Fibroblast of skin of scalp (primary cell): ENCODE data around the gene STAG2.

Experiments used
- DNase-seq: peaks from one replicate; pipeline ENCODE4 v3.0.0-alpha.2; 2013

Gene STAG2

GRCh38 chrX:123975180-123975579 is 13.7 kb downstream of the STAG2 start:
- DNase-seq = peak; percentile 62

GRCh38 chrX:123976706-123977316 is 15.3 kb downstream of the STAG2 start:
- peak; percentile 53 for DNase-seq

GRCh38 chrX:123983240-123983639 is 21.7 kb downstream of the STAG2 start:
- no peak for DNase-seq

GRCh38 chrX:123986377-123986776 is 24.9 kb downstream of the STAG2 start:
- no peak for DNase-seq

GRCh38 chrX:123988423-123989111 is 27.1 kb downstream of the STAG2 start:
- no peak for DNase-seq

- no peak for DNase-seq
These were observed 27.7 kb downstream of the STAG2 start for GRCh38 chrX:123989235-123989634.

GRCh38 chrX:123990169-123990568 is 28.7 kb downstream of the STAG2 start:
- DNase-seq = no peak

- peak; percentile 11 for DNase-seq
These were observed 29.1 kb downstream of the STAG2 start for GRCh38 chrX:123990602-123991001.

GRCh38 chrX:123993326-123993725 is 31.8 kb downstream of the STAG2 start:
- DNase-seq = peak; percentile 66

- DNase-seq = no peak
These were observed 32.6 kb downstream of the STAG2 start for GRCh38 chrX:123993904-123994635.

- DNase-seq = no peak
These were observed 33.2 kb downstream of the STAG2 start for GRCh38 chrX:123994730-123995129.

- no peak for DNase-seq
These were observed 40.1 kb downstream of the STAG2 start for GRCh38 chrX:124001581-124001980.

- DNase-seq = no peak
These were observed 43.7 kb downstream of the STAG2 start for GRCh38 chrX:124005228-124005627.

GRCh38 chrX:124010157-124010556 is 48.7 kb downstream of the STAG2 start:
- no peak for DNase-seq

GRCh38 chrX:124010566-124010965 is 49.1 kb downstream of the STAG2 start:
- no peak for DNase-seq

- DNase-seq = no peak
These were observed 54.2 kb downstream of the STAG2 start for GRCh38 chrX:124015721-124016120.

- DNase-seq = no peak
These were observed 55.3 kb downstream of the STAG2 start for GRCh38 chrX:124016825-124017224.

- DNase-seq = no peak
These were observed 56.5 kb downstream of the STAG2 start for GRCh38 chrX:124018023-124018422.

GRCh38 chrX:124023838-124024238 is 62.3 kb downstream of the STAG2 start:
- DNase-seq = no peak

GRCh38 chrX:124026529-124026928 is 65.0 kb downstream of the STAG2 start:
- no peak for DNase-seq

- no peak for DNase-seq
These were observed 66.7 kb downstream of the STAG2 start for GRCh38 chrX:124028182-124028581.

- no peak for DNase-seq
These were observed 69.0 kb downstream of the STAG2 start for GRCh38 chrX:124030520-124030919.

- DNase-seq = peak; percentile 73
These were observed 72.3 kb downstream of the STAG2 start for GRCh38 chrX:124033821-124034220.

- DNase-seq = no peak
These were observed 74.2 kb downstream of the STAG2 start for GRCh38 chrX:124035657-124036056.
